ENCODE data around the gene VSIG10. TPM values are rescaled to one million over a fixed set of nuclear protein-coding genes. Genes with fewer than 3 reads are reported as not detected.

Gene VSIG10
- total RNA-seq, 1 experiment from 2014 or later: 56.2 TPM

DNA sequence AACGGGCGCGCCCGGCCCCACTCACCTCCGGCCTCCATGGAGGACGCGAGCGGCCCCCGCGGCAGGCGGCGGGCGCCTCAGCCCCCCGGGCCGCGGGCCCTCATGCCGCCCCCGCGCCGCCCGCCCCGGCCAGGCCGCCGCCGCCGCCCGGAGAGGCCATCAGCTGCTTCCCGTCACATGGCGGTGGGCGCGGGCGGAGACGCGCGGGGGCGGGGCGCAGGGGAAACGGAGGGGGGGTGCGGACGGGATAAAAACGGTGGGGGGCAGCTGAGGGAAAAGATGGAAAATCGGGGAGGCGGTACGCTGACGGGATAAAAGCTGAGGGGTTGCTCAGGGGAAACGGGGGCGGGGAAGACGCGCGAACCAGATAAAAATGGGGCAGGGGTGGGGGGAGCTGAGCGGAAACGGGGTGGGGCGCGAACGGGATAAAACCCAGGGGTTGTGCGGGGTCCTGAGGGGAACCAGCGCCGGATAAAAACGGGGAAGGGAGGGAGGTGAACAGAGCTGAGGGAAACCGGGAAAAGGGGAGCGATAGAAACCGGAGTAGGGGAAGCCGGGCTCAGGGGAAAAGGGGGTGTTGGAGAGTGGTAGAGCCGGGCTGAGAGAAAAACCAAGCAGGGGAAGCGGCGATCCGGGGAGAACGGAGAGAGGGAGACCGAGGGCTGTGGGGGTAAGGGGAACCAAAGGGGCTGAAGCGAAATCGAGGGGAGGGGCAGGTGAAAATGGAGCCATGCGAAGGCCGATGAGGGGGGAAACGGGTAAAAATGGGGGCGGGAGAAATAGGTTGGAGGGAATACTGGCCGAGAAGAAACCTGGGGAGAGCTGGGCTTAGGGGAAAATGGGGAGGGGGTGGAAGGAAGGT, 42.6 kb downstream of the VSIG10 start, which contains the start of gene WSB2:
Gene WSB2 (minus strand): TSS at position 169 of the 862 bp plus-strand sequence. CDS start 131 bp downstream, at position 38.
- 0 out of 2 replicates have a peak, but pooled peaks have one; percentile 10 for TF ChIP-seq SIN3A (IDR thresholded peaks at IDR 0.05; ENCODE audit: borderline replicate concordance, insufficient read depth, low read depth, low read length)
- TF ChIP-seq, protein P1, sequence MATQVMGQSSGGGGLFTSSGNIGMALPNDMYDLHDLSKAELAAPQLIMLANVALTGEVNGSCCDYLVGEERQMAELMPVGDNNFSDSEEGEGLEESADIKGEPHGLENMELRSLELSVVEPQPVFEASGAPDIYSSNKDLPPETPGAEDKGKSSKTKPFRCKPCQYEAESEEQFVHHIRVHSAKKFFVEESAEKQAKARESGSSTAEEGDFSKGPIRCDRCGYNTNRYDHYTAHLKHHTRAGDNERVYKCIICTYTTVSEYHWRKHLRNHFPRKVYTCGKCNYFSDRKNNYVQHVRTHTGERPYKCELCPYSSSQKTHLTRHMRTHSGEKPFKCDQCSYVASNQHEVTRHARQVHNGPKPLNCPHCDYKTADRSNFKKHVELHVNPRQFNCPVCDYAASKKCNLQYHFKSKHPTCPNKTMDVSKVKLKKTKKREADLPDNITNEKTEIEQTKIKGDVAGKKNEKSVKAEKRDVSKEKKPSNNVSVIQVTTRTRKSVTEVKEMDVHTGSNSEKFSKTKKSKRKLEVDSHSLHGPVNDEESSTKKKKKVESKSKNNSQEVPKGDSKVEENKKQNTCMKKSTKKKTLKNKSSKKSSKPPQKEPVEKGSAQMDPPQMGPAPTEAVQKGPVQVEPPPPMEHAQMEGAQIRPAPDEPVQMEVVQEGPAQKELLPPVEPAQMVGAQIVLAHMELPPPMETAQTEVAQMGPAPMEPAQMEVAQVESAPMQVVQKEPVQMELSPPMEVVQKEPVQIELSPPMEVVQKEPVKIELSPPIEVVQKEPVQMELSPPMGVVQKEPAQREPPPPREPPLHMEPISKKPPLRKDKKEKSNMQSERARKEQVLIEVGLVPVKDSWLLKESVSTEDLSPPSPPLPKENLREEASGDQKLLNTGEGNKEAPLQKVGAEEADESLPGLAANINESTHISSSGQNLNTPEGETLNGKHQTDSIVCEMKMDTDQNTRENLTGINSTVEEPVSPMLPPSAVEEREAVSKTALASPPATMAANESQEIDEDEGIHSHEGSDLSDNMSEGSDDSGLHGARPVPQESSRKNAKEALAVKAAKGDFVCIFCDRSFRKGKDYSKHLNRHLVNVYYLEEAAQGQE (IDR thresholded peaks at IDR 0.05; ENCODE audit: insufficient read depth in 1 of 2, low read depth in 2 of 2, low read length in 1 of 2): no peak
- no peak for TF ChIP-seq TCF7L2 (IDR thresholded peaks at IDR 0.05; ENCODE audit: low read depth, low read length)
- Histone ChIP-seq H3K9me3 (ENCODE audit: control insufficient read depth, insufficient read depth, low read depth, low read length) (no peaks in the 10 kb centered on the region), H3K27ac (ENCODE audit: low read length) (peak within 1 kb of the TSS; percentile 98), H3K4me1 (ENCODE audit: control insufficient read depth, insufficient read depth, low read length) (peaks cover 58% of the 10 kb centered on the region), H3K27me3 (ENCODE audit: control insufficient read depth, insufficient read depth, low read length) (no peaks in the 10 kb centered on the region), H3K36me3 (ENCODE audit: control insufficient read depth, insufficient read depth, low read length) (no peaks in the 10 kb centered on the region; the same call in 1 of the 2 replicates), H3K4me3 (ENCODE audit: low read depth in 2 of 2, low read length in 2 of 2) (peak within 1 kb of the TSS; percentile 68 to 88)
- DNase-seq (ENCODE audit: low read depth, low spot score): no peak
- peak; percentile 45 for ATAC-seq
- CTCF ChIA-PET: no interaction called here
- BruUV-seq (replicated peaks): no TSS peak
- intact Hi-C loops (cut with micrococcal nuclease; ENCODE audit: unreplicated experiment) (no loop called here), in situ Hi-C loops (cut with HindIII; ENCODE audit: low pct_unique_long_range_greater_than_20kb, low sequenced_read_pairs) (no loop called here)
- POLR2A ChIA-PET: interaction anchor here (0.6 to 0.7 kb wide), 3 partner anchors 23 to 281 kb away, joined by 4 to 10 read pairs (median 5); no protein-coding TSS in a partner anchor

DNA sequence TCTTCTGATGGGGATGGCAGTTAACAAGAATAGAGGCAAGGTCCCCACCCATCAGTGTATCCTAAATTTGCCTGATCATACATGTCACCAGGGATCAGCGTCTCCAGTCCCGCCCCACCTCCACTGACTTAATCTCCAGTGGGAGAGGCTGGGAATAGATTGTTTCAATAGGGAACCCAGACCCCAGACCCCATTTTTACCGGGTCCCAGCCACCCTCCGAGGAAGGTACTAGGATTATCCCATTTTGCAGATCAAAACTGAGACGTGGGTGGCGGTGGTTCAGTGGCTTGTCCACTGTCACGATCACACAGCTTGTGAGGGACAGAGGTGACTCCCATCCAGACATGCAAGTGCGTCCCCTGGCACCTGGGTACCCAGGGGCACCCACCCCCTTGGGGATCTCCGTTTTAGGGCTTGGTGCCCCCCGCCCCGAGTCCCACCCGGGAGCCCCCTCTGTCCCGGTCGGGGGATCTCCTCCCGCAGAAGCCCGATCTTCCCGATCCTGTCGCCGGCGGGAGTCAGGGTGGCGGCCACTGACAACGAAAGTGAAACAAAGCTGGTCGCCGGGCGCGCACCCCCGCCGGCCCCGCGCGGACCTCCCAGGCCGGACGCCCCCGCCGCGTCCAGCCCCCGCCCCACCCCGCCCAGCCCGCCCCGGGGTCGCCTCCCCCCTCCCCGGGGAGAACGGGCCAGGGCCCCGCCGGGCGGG, 43.4 kb downstream of the VSIG10 start:
- Histone ChIP-seq H3K4me3 (ENCODE audit: low read depth in 2 of 2, low read length in 2 of 2) (peak overlapping the region; percentile 68 to 82), H3K36me3 (ENCODE audit: control insufficient read depth, insufficient read depth, low read length) (no peaks in the 10 kb centered on the region; the same call in 1 of the 2 replicates), H3K9me3 (ENCODE audit: control insufficient read depth, insufficient read depth, low read depth, low read length) (no peaks in the 10 kb centered on the region), H3K27me3 (ENCODE audit: control insufficient read depth, insufficient read depth, low read length) (no peaks in the 10 kb centered on the region), H3K27ac (ENCODE audit: low read length) (peak overlapping the region; percentile 98), H3K4me1 (ENCODE audit: control insufficient read depth, insufficient read depth, low read length) (peaks cover 66% of the 10 kb centered on the region)
- POLR2A ChIA-PET: interaction anchor here (0.6 to 0.7 kb wide), 3 partner anchors 24 to 282 kb away, joined by 4 to 10 read pairs (median 5); no protein-coding TSS in a partner anchor
- TF ChIP-seq, protein P2, sequence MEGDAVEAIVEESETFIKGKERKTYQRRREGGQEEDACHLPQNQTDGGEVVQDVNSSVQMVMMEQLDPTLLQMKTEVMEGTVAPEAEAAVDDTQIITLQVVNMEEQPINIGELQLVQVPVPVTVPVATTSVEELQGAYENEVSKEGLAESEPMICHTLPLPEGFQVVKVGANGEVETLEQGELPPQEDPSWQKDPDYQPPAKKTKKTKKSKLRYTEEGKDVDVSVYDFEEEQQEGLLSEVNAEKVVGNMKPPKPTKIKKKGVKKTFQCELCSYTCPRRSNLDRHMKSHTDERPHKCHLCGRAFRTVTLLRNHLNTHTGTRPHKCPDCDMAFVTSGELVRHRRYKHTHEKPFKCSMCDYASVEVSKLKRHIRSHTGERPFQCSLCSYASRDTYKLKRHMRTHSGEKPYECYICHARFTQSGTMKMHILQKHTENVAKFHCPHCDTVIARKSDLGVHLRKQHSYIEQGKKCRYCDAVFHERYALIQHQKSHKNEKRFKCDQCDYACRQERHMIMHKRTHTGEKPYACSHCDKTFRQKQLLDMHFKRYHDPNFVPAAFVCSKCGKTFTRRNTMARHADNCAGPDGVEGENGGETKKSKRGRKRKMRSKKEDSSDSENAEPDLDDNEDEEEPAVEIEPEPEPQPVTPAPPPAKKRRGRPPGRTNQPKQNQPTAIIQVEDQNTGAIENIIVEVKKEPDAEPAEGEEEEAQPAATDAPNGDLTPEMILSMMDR (IDR thresholded peaks at IDR 0.05): no peak
- TF ChIP-seq, protein P1 (IDR thresholded peaks at IDR 0.05; ENCODE audit: insufficient read depth in 1 of 2, low read depth in 2 of 2, low read length in 1 of 2): no peak
- TF ChIP-seq TCF7L2 (IDR thresholded peaks at IDR 0.05; ENCODE audit: low read depth, low read length): no peak
- TF ChIP-seq POLR2AphosphoS5 (IDR thresholded peaks at IDR 0.05; ENCODE audit: low read depth, low read length): peak; percentile 33; the same call in 1 of the 2 replicates
- no peak for TF ChIP-seq SIN3A (IDR thresholded peaks at IDR 0.05; ENCODE audit: borderline replicate concordance, insufficient read depth, low read depth, low read length)
- ATAC-seq (peak; percentile 40), DNase-seq (ENCODE audit: low read depth, low spot score) (no peak)
- intact Hi-C loops (cut with micrococcal nuclease; ENCODE audit: unreplicated experiment): no loop called here
- BruUV-seq (replicated peaks): no TSS peak
- CTCF ChIA-PET: no interaction called here
- in situ Hi-C loops (cut with HindIII; ENCODE audit: low pct_unique_long_range_greater_than_20kb, low sequenced_read_pairs): no loop called here

Measured in Panc1 (cell line).